AG08395 (cell line): Measurements from ENCODE around the gene THAP8.
"Not testable (repeated sequence)": the region's sequence is repeated elsewhere in the genome, so short reads cannot be mapped to it uniquely, and the experiment has no call there.

Experiments
- DNase-seq: peaks from one replicate; pipeline ENCODE4 v3.0.0; 2012; ENCODE audit warnings: mixed read lengths, low spot score

Gene THAP8

GRCh38 chr19:36068810-36069499 is 14.9 kb upstream of the THAP8 start:
- not testable (repeated sequence) for DNase-seq

- DNase-seq: no peak
Measured at GRCh38 chr19:36067681-36068080, 13.6 kb upstream of the THAP8 start.

GRCh38 chr19:36064826-36065225 is 10.7 kb upstream of the THAP8 start:
- no peak for DNase-seq

- no peak for DNase-seq
Measured at GRCh38 chr19:36061367-36061766, 7.3 kb upstream of the THAP8 start.

GRCh38 chr19:36060430-36060829 is 6.3 kb upstream of the THAP8 start:
- peak; percentile 69 for DNase-seq

GRCh38 chr19:36059180-36059910 is 5.3 kb upstream of the THAP8 start:
- no peak for DNase-seq

GRCh38 chr19:36058481-36059179 is 4.5 kb upstream of the THAP8 start:
- no peak for DNase-seq

- peak; percentile 98 for DNase-seq
Measured at GRCh38 chr19:36054733-36055686, 925 bp upstream of the THAP8 start, which contains the start of gene WDR62. WDR62 (plus strand) TSS chr19:36054897; CDS start chr19:36054972, 75 bp downstream.

GRCh38 chr19:36051637-36052036 is 2.4 kb downstream of the THAP8 start:
- no peak for DNase-seq

GRCh38 chr19:36051236-36051635 is 2.8 kb downstream of the THAP8 start:
- DNase-seq: no peak

- no peak for DNase-seq
Measured at GRCh38 chr19:36049080-36049698, 4.9 kb downstream of the THAP8 start.

GRCh38 chr19:36047835-36048234 is 6.2 kb downstream of the THAP8 start:
- DNase-seq: peak; percentile 7

GRCh38 chr19:36046443-36047050 is 7.5 kb downstream of the THAP8 start:
- no peak for DNase-seq

- DNase-seq: no peak
Measured at GRCh38 chr19:36043952-36044351, 10.1 kb downstream of the THAP8 start.

- peak; percentile 52 for DNase-seq
Measured at GRCh38 chr19:36041831-36042230, 12.3 kb downstream of the THAP8 start.

- DNase-seq: not testable (repeated sequence)
Measured at GRCh38 chr19:36041092-36041491, 13.0 kb downstream of the THAP8 start.

- DNase-seq: no peak
Measured at GRCh38 chr19:36040495-36040894, 13.6 kb downstream of the THAP8 start.

GRCh38 chr19:36032251-36033104 is 21.6 kb downstream of the THAP8 start, which contains the start of gene CLIP3:
CLIP3 (minus strand) TSS chr19:36032873; CDS start chr19:36032357, 516 bp downstream.
- peak; percentile 100 for DNase-seq

- DNase-seq: no peak
Measured at GRCh38 chr19:36031308-36031707, 22.8 kb downstream of the THAP8 start.
